OCI-M2 (cell line): ENCODE data around the gene NEK2.
"Not testable (repeated sequence)": the region's sequence is repeated elsewhere in the genome, so short reads cannot be mapped to it uniquely, and the experiment has no call there.

Experiments used
- DNase-seq: peaks from one replicate; lab custom pipeline; 2025; ENCODE audit not compliant: unreplicated experiment; lab: John Stamatoyannopoulos, UW

Gene NEK2

GRCh38 chr1:211652371-211652770, 23.1 kb downstream of the NEK2 start:
- no peak for DNase-seq

GRCh38 chr1:211650904-211651303, 24.5 kb downstream of the NEK2 start:
- no peak for DNase-seq

- no peak for DNase-seq
Measured at GRCh38 chr1:211648980-211649934, 26.2 kb downstream of the NEK2 start.

GRCh38 chr1:211648336-211648735, 27.1 kb downstream of the NEK2 start:
- DNase-seq: no peak

- DNase-seq: no peak
Measured at GRCh38 chr1:211647711-211648121, 27.7 kb downstream of the NEK2 start.

GRCh38 chr1:211646566-211646965, 28.9 kb downstream of the NEK2 start:
- DNase-seq: no peak

GRCh38 chr1:211645601-211646000, 29.8 kb downstream of the NEK2 start:
- not testable (repeated sequence) for DNase-seq

GRCh38 chr1:211644653-211645052, 30.8 kb downstream of the NEK2 start:
- DNase-seq: no peak

- DNase-seq: no peak
Measured at GRCh38 chr1:211643324-211644212, 31.9 kb downstream of the NEK2 start.

- DNase-seq: no peak
Measured at GRCh38 chr1:211642870-211643269, 32.6 kb downstream of the NEK2 start.

GRCh38 chr1:211641942-211642341, 33.5 kb downstream of the NEK2 start:
- DNase-seq: no peak

- no peak for DNase-seq
Measured at GRCh38 chr1:211641044-211641800, 34.2 kb downstream of the NEK2 start.

- DNase-seq: no peak
Measured at GRCh38 chr1:211640301-211640630, 35.2 kb downstream of the NEK2 start.

- no peak for DNase-seq
Measured at GRCh38 chr1:211639475-211640300, 35.7 kb downstream of the NEK2 start.

- no peak for DNase-seq
Measured at GRCh38 chr1:211638689-211639101, 36.7 kb downstream of the NEK2 start.

GRCh38 chr1:211638246-211638645, 37.2 kb downstream of the NEK2 start:
- DNase-seq: no peak

GRCh38 chr1:211637066-211637465, 38.4 kb downstream of the NEK2 start:
- no peak for DNase-seq

GRCh38 chr1:211636575-211637029, 38.8 kb downstream of the NEK2 start:
- not testable (repeated sequence) for DNase-seq

- no peak for DNase-seq
Measured at GRCh38 chr1:211635597-211636205, 39.7 kb downstream of the NEK2 start.

- no peak for DNase-seq
Measured at GRCh38 chr1:211634931-211635330, 40.5 kb downstream of the NEK2 start.
